Panc1 (cell line): Measurements from ENCODE around the gene ARHGAP25. TPM values are rescaled to one million over a fixed set of nuclear protein-coding genes. Genes with fewer than 3 reads are reported as not detected.

Experiments
- ATAC-seq: fragments of 200-7000 bp; cut with Tn5 transposase; 2 replicates; pipeline ENCODE4 v1.9.1; 2020; ENCODE audit warnings: mild to moderate bottlenecking, moderate library complexity
- BruUV-seq: library from RNA; stranded (reverse); fragments of 400-500 nt; replicated peaks from 2 replicates; lab custom pipeline; 2021; lab: Mats Ljungman, UMichigan
- CTCF ChIA-PET: fragments of 300-600 bp; sonication (Branson Sonifier 250); formaldehyde crosslinking; loops from one replicate; lab custom pipeline; 2022; ENCODE audit warnings: antibody characterized with exemption; lab: Charles Lee
- POLR2A ChIA-PET: fragments of 300-600 bp; sonication (Branson Sonifier 250); formaldehyde crosslinking; loops from one replicate; lab custom pipeline; 2022; ENCODE audit warnings: antibody characterized with exemption; lab: Charles Lee
- DNase-seq: peaks from one replicate; pipeline ENCODE4 v3.0.0-alpha.2; 2010; ENCODE audit warnings: low read depth, low spot score
- H3K27ac ChIP-seq: 2 replicates; pipeline ENCODE4 v1.5.1; 2011; ENCODE audit warnings: mild to moderate bottlenecking, low read length, inconsistent platforms
- H3K27me3 ChIP-seq: fragments of 200-500 bp; sonication (Bioruptor generic); 2 replicates; pipeline ENCODE4 v1.6.0; 2014; ENCODE audit warnings: low read length, inconsistent platforms; ENCODE audit not compliant: control insufficient read depth, insufficient read depth
- H3K36me3 ChIP-seq: fragments of 200-500 bp; sonication (Bioruptor generic); 2 replicates; pipeline ENCODE4 v1.5.1; 2014; ENCODE audit warnings: inconsistent platforms, mild to moderate bottlenecking, low read length, moderate library complexity; ENCODE audit not compliant: control insufficient read depth, insufficient read depth
- H3K4me1 ChIP-seq: 2 replicates; pipeline ENCODE4 v1.5.1; 2011; ENCODE audit warnings: inconsistent platforms, mild to moderate bottlenecking, low read length, moderate library complexity; ENCODE audit not compliant: control insufficient read depth, insufficient read depth
- H3K4me3 ChIP-seq, 2 experiments: 2 replicates each; pipeline ENCODE4 v1.5.1; 2011 to 2012; ENCODE audit warnings: low read depth in 2 of 2, low read length in 2 of 2, mild to moderate bottlenecking in 2 of 2, inconsistent platforms in 1 of 2, moderate library complexity in 1 of 2
- H3K9me3 ChIP-seq: fragments of 200-500 bp; sonication (Bioruptor generic); 2 replicates; pipeline ENCODE4 v1.5.1; 2014; ENCODE audit warnings: low read depth, mild to moderate bottlenecking, inconsistent platforms, low read length, moderate library complexity; ENCODE audit not compliant: control insufficient read depth, insufficient read depth
- CTCF ChIP-seq: fragments of 450-650 bp; IDR thresholded peaks from 2 replicates; pipeline ENCODE4 v1.5.1; 2017; ENCODE audit warnings: mild to moderate bottlenecking
- POLR2AphosphoS5 ChIP-seq: IDR thresholded peaks from 2 replicates; pipeline ENCODE4 v1.6.1; 2012; ENCODE audit warnings: mild to moderate bottlenecking, low read depth, low read length, moderate library complexity
- REST ChIP-seq, 2 experiments: IDR thresholded peaks; 2 replicates each; pipeline ENCODE4 v1.6.1; 2011 to 2012; ENCODE audit warnings: low read depth in 2 of 2, control low read depth in 1 of 2, low read length in 1 of 2, mild to moderate bottlenecking in 1 of 2, moderate library complexity in 1 of 2; ENCODE audit not compliant: insufficient read depth in 1 of 2
- SIN3A ChIP-seq: IDR thresholded peaks from 2 replicates; pipeline ENCODE4 v1.6.1; 2012; ENCODE audit warnings: low read depth, mild to moderate bottlenecking, low read length, moderate library complexity, borderline replicate concordance; ENCODE audit not compliant: insufficient read depth
- TCF7L2 ChIP-seq: IDR thresholded peaks from 2 replicates; pipeline ENCODE4 v1.6.1; 2011; ENCODE audit warnings: mild to moderate bottlenecking, low read depth, low read length, inconsistent platforms
- in situ Hi-C: cut with HindIII; loops from 2 replicates; pipeline ENCODE4 v1.10.0; 2016; ENCODE audit warnings: low sequenced_read_pairs, low pct_unique_long_range_greater_than_20kb
- intact Hi-C: fragments of 100-400 bp; cut with micrococcal nuclease; formaldehyde crosslinking; loops from one replicate; pipeline ENCODE4 v1.10.0; 2022; ENCODE audit not compliant: unreplicated experiment
- total RNA-seq: library from RNA; stranded (reverse); gene quantifications from one replicate; pipeline ENCODE4 v1.2.1, GENCODE V29; 2021; ENCODE audit not compliant: unreplicated experiment

The ARHGAP25 gene
- total RNA-seq, 1 experiment from 2014 or later: 0.49 TPM

- no peaks in the 10 kb centered on the region; the same call in none of the 2 replicates for H3K4me1 ChIP-seq
- DNase-seq (no peak), ATAC-seq (no peak)
- no peaks in the 10 kb centered on the region for H3K36me3 ChIP-seq
- CTCF ChIA-PET: no interaction called here
- no peaks in the 10 kb centered on the region for H3K27me3 ChIP-seq
- H3K4me3 ChIP-seq: no peak overlapping the region
- TF ChIP-seq CTCF (no peak), SIN3A (no peak), TCF7L2 (no peak), REST (IDR thresholded peaks at IDR 0.05; ENCODE audit: insufficient read depth in 1 of 2, low read depth in 2 of 2, low read length in 1 of 2) (no peak), POLR2AphosphoS5 (no peak)
- in situ Hi-C loops: no loop called here
- intact Hi-C loops: no loop called here
- BruUV-seq: no TSS peak
- POLR2A ChIA-PET: no interaction called here
- H3K9me3 ChIP-seq: no peaks in the 10 kb centered on the region
- no peak overlapping the region for H3K27ac ChIP-seq
These were observed 27.5 kb downstream of the ARHGAP25 start for GRCh38 chr2:68762100-68762499.

DNA sequence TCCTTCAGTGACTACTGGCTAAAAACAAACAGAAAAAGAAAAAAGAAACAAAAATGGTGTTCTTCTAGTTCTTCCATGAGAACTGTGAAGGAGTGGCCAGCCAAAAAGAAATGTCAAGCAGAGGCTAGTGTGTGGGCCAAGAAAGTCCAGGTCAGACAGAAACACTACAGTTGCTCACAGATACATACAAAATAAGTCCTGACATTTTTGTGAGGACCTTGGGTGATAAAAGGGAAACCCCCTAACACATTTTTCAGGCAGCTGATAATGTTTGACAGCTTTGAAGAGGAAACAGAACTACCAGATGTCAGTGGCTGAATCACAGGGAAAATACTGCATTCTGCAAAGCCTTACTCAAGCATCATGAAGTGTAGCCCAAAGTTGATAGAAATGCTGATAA, 28.1 kb downstream of the ARHGAP25 start:
- ChIA-PET POLR2A (no interaction called here), CTCF (no interaction called here)
- in situ Hi-C loops (no loop called here), intact Hi-C loops (no loop called here)
- DNase-seq (no peak), ATAC-seq (no peak)
- no TSS peak for BruUV-seq
- H3K36me3 ChIP-seq: no peaks in the 10 kb centered on the region
- no peak overlapping the region for H3K4me3 ChIP-seq
- no peaks in the 10 kb centered on the region for H3K27me3 ChIP-seq
- H3K4me1 ChIP-seq: no peaks in the 10 kb centered on the region; the same call in none of the 2 replicates
- H3K9me3 ChIP-seq: no peaks in the 10 kb centered on the region
- no peak for TF ChIP-seq REST (IDR thresholded peaks at IDR 0.05; ENCODE audit: insufficient read depth in 1 of 2, low read depth in 2 of 2, low read length in 1 of 2)
- TF ChIP-seq TCF7L2: no peak
- TF ChIP-seq POLR2AphosphoS5: no peak
- TF ChIP-seq SIN3A: no peak
- no peak for TF ChIP-seq CTCF
- H3K27ac ChIP-seq: no peak overlapping the region
